Gastrocnemius medialis (tissue), 4 donors: ENCODE data around the gene XYLT1. TPM values are rescaled to one million over a fixed set of nuclear protein-coding genes. Genes with fewer than 3 reads are reported as not detected.

Experiments used
- ATAC-seq, 2 donors: fragments of 150-250 bp; one replicate each; pipeline ENCODE4 v1.9.1; 2016
- DNase-seq, 2 donors: peaks; one replicate each; pipeline ENCODE4 v3.0.0-alpha.2; 2019
- H3K27ac ChIP-seq, 4 donors: fragments of 200-600 bp; sonication (generic); 1 replicate in 1 of 4; 2 replicates in 3 of 4; pipeline ENCODE4 v1.5.1; 2016 to 2018; ENCODE audit warnings: mild to moderate bottlenecking in 2 of 4, moderate library complexity in 1 of 4
- H3K27me3 ChIP-seq, 3 donors: fragments of 200-600 bp; sonication (generic) in 2 of 3; 1 replicate in 1 of 3; 2 replicates in 2 of 3; pipeline versions ENCODE4 v1.5.1 to v1.6.0; 2016 to 2019; ENCODE audit warnings: mild to moderate bottlenecking in 1 of 3, moderate library complexity in 1 of 3
- H3K36me3 ChIP-seq, 2 donors: fragments of 200-600 bp; sonication (generic) in 1 of 2; one replicate each; pipeline ENCODE4 v1.5.1; 2017 to 2018
- H3K4me1 ChIP-seq, 2 donors: fragments of 200-600 bp; sonication (generic) in 1 of 2; one replicate each; pipeline ENCODE4 v1.5.1; 2016 to 2017; ENCODE audit warnings: mild to moderate bottlenecking in 2 of 2
- H3K4me3 ChIP-seq, 4 donors: fragments of 200-600 bp; sonication (generic) in 3 of 4; 1 replicate in 1 of 4; 2 replicates in 3 of 4; pipeline ENCODE4 v1.5.1; 2016 to 2019; ENCODE audit warnings: mild to moderate bottlenecking in 2 of 4
- H3K9me3 ChIP-seq, 3 donors: fragments of 200-600 bp; sonication (generic) in 2 of 3; 1 replicate in 1 of 3; 2 replicates in 2 of 3; pipeline ENCODE4 v1.5.1; 2016 to 2019
- POLR2A ChIP-seq, 2 donors: fragments of 450-650 bp; IDR thresholded peaks; one replicate each; pipeline ENCODE4 v1.6.1; 2017; ENCODE audit warnings: antibody characterized with exemption in 2 of 2, mild to moderate bottlenecking in 2 of 2, moderate library complexity in 2 of 2
- in situ Hi-C, 4 donors: fragments of 200-750 bp; cut with MboI; loops; one replicate each; pipeline versions ENCODE4 v1.15.0 to v1.8.0; 2017; ENCODE audit warnings: low sequenced_read_pairs in 4 of 4
- intact Hi-C: fragments of 100-400 bp; cut with DNase I; formaldehyde crosslinking; loops from one replicate; pipeline ENCODE4 v1.15.1; 2023; ENCODE audit warnings: low total_unique reads
- total RNA-seq, 4 donors: library from RNA; depleted of rRNA; stranded (reverse); fragments of >200 nt; gene quantifications; one replicate each; pipeline versions ENCODE4 v1.1.0 to v1.2.3, GENCODE V29; 2016
- TF ChIP-seq, protein P1 (sequence below), 5 experiments: fragments of 450-650 bp in 3 of 5; fragments of 200-600 bp in 2 of 5; sonication (generic) in 2 of 5; IDR thresholded peaks in 4 of 5; conservative IDR thresholded peaks in 1 of 5; 1 replicate in 4 of 5; 2 replicates in 1 of 5; pipeline ENCODE4 v1.5.1; 2016 to 2019; ENCODE audit warnings: antibody characterized with exemption in 5 of 5, mild to moderate bottlenecking in 3 of 5, moderate library complexity in 3 of 5

Gene XYLT1
- total RNA-seq, 4 donors from 2014 or later: 0.87 to 7.9 (median 1.4) TPM

DNA sequence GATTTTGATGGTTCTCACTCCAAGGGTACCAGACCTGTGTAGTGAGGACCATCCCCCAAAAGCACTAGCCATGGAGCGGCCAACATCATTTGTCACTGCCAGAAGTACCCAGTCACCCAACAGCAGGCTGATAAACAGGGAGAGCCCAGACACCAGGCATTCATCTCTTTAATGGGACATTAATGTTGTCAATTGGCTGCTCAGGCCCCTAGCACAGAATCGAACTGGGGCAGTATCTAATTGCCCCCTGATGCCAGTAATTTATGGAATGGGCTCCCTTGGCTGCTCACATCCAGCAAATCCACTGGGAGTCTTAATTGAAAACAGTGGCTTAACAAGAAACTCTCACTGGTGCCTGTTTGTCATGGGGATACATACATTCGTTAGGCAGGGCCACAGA is 344.6 kb downstream of the XYLT1 start:
- in situ Hi-C loops (no loop called here), intact Hi-C loops (no loop called here)
- Histone ChIP-seq H3K4me1 (no peaks in the 10 kb centered on the region), H3K36me3 (no peaks in the 10 kb centered on the region), H3K27ac (no peak overlapping the region), H3K4me3 (no peak overlapping the region), H3K9me3 (no peaks in the 10 kb centered on the region), H3K27me3 (no peaks in the 10 kb centered on the region)
- DNase-seq (no peak), ATAC-seq (no peak)
- TF ChIP-seq, protein P1, sequence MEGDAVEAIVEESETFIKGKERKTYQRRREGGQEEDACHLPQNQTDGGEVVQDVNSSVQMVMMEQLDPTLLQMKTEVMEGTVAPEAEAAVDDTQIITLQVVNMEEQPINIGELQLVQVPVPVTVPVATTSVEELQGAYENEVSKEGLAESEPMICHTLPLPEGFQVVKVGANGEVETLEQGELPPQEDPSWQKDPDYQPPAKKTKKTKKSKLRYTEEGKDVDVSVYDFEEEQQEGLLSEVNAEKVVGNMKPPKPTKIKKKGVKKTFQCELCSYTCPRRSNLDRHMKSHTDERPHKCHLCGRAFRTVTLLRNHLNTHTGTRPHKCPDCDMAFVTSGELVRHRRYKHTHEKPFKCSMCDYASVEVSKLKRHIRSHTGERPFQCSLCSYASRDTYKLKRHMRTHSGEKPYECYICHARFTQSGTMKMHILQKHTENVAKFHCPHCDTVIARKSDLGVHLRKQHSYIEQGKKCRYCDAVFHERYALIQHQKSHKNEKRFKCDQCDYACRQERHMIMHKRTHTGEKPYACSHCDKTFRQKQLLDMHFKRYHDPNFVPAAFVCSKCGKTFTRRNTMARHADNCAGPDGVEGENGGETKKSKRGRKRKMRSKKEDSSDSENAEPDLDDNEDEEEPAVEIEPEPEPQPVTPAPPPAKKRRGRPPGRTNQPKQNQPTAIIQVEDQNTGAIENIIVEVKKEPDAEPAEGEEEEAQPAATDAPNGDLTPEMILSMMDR (IDR thresholded peaks at IDR 0.05 in 4 of 5, conservative IDR thresholded peaks at IDR 0.05 in 1 of 5): no peak
- TF ChIP-seq POLR2A (IDR thresholded peaks at IDR 0.05): no peak

DNA sequence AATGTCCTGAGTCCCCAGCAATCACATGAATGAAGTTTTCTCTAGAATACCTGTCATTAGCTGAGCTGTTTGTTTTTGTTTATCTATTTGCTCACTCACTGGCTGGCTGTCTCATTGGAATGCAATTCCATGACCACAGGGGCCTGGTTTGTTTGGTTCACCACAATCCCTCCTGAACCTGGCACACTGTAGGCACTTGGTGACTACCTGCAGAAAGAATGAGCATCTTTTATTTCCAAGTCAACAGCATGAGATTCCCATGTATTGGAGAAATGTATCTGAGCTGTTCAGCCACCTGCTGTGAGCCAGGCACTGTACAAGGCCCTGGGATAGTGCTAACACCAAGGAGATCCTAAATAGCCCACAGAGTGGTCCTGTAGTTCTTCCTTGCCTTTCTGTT is 345.1 kb downstream of the XYLT1 start:
- Histone ChIP-seq H3K27ac (no peak overlapping the region), H3K4me3 (no peak overlapping the region), H3K9me3 (no peaks in the 10 kb centered on the region), H3K27me3 (no peaks in the 10 kb centered on the region), H3K4me1 (no peaks in the 10 kb centered on the region), H3K36me3 (no peaks in the 10 kb centered on the region)
- ATAC-seq (no peak), DNase-seq (no peak)
- intact Hi-C loops (no loop called here), in situ Hi-C loops (no loop called here)
- TF ChIP-seq, protein P1 (IDR thresholded peaks at IDR 0.05 in 4 of 5, conservative IDR thresholded peaks at IDR 0.05 in 1 of 5): no peak
- TF ChIP-seq POLR2A (IDR thresholded peaks at IDR 0.05): no peak

DNA sequence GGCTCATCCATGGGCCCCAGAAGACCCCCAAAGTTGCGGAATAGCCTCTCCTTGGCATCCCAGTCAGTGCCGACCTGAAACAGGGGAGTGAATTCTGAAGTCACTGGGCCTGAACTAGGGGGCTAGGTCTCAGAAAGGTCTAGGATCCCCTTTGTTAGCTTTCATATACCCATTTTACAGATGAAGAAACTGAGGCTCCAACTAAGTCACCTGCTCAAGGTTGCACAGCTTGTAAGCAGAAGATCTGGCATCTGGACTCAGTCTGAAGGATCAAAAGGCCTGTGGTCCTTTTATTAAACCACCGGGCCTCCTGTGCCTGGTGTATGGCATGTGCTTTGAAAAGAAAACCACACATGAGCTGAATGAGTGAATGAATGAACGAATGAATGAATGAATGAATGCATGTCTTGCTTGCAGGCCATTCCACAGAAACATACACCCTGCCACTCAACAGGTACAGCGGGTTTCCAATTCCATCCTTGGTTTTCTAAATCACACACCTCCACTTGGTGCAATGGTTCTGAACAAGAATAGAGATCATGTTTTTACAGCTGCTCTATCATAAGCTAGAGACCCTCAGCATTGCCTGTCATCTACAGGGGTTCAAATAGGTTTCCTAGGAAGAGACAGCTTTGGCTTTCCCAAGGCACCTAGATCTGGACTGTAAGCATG is 352.7 kb downstream of the XYLT1 start:
- ATAC-seq: no peak
- in situ Hi-C loops: no loop called here
- H3K27me3 ChIP-seq: no peaks in the 10 kb centered on the region
- intact Hi-C loops: no loop called here
- no peak for DNase-seq
- no peaks in the 10 kb centered on the region for H3K36me3 ChIP-seq
- TF ChIP-seq, protein P1 (IDR thresholded peaks at IDR 0.05 in 4 of 5, conservative IDR thresholded peaks at IDR 0.05 in 1 of 5): no peak
- no peak for TF ChIP-seq POLR2A (IDR thresholded peaks at IDR 0.05)
- no peaks in the 10 kb centered on the region for H3K4me1 ChIP-seq
- H3K4me3 ChIP-seq: no peak overlapping the region
- no peaks in the 10 kb centered on the region for H3K9me3 ChIP-seq
- no peak overlapping the region for H3K27ac ChIP-seq

DNA sequence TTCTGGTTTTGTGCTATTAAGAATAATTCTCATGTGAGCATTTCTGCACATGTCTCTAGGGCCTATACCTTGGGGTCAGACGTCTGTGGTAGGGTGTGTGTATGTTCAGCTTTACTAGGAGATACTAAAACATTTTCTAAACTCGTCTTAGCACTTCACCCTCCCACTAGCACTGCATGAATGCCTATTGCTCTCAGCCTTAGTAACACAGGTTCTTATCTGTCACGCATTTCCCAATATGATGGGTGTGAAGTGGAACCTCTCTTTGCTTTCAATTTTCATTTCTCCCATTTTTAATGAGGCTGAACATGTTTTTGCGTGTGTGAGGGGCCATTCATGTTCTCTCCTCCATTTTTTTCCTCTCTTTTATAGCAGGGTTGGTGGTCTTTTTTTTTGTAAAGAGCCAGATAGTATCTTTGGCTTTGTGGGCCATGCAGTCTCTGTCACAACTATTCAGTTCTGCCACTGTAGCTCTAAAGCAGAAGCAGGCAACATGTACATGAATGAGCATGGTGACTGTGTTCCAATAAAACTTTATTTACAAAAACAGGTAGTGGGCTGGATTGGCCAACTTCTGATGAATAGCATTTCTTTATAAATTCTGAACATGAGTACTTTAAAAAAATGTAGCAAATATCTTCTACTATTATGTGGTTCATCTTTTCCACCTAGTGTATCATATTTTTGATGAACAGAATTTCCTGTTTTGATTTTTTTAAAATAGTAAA is 354.0 kb downstream of the XYLT1 start:
- H3K27me3 ChIP-seq: no peaks in the 10 kb centered on the region
- intact Hi-C loops (no loop called here), in situ Hi-C loops (no loop called here)
- H3K9me3 ChIP-seq: no peaks in the 10 kb centered on the region
- H3K27ac ChIP-seq: no peak overlapping the region
- no peaks in the 10 kb centered on the region for H3K36me3 ChIP-seq
- no peak overlapping the region for H3K4me3 ChIP-seq
- no peaks in the 10 kb centered on the region for H3K4me1 ChIP-seq
- TF ChIP-seq, protein P1 (IDR thresholded peaks at IDR 0.05 in 4 of 5, conservative IDR thresholded peaks at IDR 0.05 in 1 of 5): no peak
- no peak for TF ChIP-seq POLR2A (IDR thresholded peaks at IDR 0.05)
- DNase-seq (no peak), ATAC-seq (no peak)
